NCI-H2029 treated with DMSO at 0.1 percent for 48 hours (cell line): ENCODE measurements around the gene DNHD1.
A peak's percentile ranks its signal among the peaks of the same experiment; 100 is the strongest.

Experiments
- DNase-seq: peaks from one replicate; lab custom pipeline; 2025; lab: John Stamatoyannopoulos, UW

DNHD1 gene

GRCh38 chr11:6497069-6497839 is at the start of gene DNHD1:
Gene DNHD1, plus strand, starts transcription at chr11:6497280. Its CDS starts 936 bp downstream, at chr11:6498216.
- DNase-seq: no peak

DNA sequence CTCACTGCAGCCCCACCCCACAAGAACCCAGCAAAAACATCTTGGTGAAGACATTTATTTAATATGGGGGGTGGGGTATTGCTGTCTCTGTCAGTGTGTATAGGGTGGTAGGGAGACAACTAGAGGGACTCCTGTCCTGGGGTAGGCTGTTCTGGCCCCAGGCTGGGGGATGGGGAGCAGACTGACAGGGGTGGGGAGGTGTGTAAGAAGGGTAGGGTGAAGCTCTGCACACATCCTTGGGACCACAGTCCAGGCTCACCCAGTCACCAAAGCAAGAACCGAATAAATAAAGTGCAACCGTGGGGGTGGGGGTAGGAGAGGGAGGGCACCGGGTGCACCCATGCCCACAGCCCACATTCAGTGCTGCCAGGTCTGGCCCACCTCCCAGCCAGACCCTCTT is 48.5 kb upstream of the DNHD1 start:
- DNase-seq: no peak

DNA sequence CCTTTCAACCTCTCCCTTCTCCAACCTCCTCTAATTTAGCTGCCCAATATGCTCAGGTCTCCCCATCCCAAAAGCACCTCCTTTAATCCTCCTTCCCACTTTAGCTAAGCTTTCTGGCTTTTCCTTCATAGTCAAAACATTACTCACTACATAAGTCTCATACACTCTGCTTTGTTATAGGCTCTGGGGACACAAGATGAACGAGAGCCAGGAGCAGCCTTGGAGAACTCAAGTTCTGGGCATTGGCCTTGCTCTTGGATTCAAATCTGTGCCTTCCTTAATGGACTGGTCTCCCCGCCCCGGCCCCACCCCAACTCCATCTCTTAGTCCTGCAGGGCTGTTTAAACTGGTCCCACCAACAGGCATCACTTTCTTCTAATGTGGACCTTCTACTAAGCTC is 44.9 kb upstream of the DNHD1 start:
- DNase-seq: no peak

GRCh38 chr11:6453152-6453551 is 43.9 kb upstream of the DNHD1 start:
- no peak for DNase-seq

DNA sequence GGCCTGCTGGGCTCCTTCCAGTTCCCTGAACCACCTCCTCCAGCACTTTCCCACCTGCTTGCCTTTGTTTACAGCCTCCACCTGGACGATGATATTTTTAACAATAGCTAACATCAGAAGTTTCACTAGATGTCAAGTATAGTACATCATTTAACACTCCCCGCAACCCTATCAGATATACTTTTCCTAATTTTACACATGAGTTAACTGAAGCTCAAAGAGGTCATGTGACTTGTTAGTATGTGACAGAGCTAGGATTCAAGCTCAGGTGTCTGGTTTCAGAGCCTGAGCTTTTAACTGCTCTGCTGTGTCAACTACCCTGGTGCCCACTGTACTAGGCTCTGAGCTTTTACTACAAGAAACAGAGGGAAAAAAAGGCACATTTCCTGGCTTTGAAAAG is 42.0 kb upstream of the DNHD1 start:
- peak; percentile 44 for DNase-seq

GRCh38 chr11:6456361-6457073 is 40.6 kb upstream of the DNHD1 start:
- no peak for DNase-seq

GRCh38 chr11:6457581-6458320 is 39.3 kb upstream of the DNHD1 start:
- DNase-seq: no peak

GRCh38 chr11:6458352-6459098 is 38.6 kb upstream of the DNHD1 start:
- no peak for DNase-seq

DNA sequence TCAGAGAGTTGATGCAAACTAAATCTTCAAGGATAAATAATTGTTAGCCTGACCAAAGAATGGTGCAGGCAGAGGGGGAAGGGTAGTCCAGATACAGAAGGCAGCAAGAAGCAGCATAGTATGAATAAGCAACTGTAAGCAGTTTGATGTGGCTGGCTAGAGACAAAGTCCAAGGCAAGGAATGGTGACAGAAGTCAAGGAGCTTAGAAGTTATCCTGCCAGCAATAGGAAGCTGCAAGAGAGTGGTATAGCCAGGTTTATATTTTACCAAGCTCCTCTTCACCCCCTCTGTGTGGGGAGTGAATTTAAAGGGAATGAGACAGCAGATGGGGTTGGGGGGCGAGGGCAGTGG is 38.0 kb upstream of the DNHD1 start:
- DNase-seq: no peak

DNA sequence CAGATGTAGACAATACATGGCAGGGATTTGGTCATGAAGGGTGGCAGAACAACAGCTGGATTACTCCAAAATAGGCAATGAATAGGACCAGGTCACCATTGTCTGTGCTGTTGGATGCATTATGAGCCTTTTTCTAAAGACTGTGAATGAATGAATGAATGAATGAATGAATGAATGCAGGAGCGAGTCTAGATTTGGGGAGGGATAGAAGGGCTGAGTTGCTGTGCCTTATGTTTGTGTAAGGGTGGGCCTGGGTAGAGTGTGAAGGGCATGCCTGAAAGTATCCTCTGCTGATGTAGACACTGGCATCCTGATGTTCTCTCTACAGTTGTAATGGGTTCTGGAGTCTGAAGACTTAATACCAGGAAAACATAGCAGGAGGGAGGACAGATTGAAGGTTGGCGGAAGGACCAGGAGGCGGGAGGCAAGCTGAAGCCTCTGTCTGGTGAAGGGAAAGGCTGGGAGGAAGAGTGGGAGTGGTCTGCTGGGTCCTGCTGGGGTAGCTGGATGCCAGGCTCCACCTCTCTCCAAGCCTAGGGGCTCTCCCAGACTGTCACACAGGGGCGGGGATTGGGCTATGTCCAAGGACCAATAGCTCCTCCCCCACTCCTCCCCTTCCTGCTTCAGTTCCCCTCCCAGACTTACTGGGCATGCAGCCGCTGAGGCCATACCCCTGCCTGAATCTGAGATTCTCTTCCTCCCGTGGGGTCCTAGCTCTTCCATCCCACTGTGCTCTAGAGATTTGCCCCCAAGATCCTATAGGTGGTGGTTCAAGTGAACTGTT is 28.2 kb upstream of the DNHD1 start:
- DNase-seq: peak; percentile 90

- DNase-seq: no peak
Observed at GRCh38 chr11:6469599-6469998, 27.5 kb upstream of the DNHD1 start.

- no peak for DNase-seq
Observed at GRCh38 chr11:6472934-6473333, 24.1 kb upstream of the DNHD1 start.

DNA sequence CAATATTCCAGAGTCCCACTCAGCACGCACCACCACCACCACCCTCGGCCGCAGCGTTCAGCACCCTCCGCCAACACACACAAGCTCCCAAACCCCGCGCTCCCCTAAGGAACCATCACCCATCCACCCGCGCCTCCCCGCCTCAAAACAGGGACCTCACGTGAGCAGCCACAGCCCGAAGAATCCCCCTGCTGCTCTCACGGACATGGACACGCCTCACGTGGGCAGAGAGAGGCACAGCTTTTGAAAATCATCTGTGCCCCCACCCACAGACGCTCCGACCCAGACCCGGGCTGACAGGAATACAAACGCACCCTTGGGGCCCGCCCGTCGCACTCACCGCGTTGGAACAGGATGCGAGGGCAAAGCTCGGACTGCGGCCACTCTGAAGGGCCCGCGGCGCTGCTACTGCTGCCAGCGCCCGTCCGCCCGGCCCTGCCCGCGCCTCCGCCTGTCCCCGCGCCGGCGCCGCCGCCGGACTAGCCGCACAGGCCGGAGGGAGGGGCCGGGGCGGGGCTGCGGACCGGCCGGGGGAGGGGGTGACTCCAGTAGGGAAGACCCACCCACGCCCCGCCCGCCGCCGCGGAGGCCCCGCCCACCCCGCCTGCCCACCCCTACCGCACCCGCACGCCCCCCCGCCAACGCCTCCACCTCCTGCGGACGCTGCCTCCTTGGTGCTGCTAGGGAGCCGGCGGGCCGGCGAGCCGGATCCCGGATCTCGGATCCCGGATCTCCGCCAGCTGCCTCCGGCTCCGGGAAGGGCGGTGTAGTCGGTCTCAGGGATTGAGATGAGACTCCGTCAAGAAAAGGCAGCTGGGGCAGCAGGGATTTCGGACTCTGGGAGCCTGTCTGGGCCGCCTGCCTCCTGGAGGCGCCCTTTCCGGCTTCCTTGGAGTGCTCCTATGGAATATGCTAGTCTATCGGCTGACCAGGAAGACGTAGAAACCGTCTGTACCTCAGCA is 23.3 kb upstream of the DNHD1 start, which contains the start of gene TRIM3:
TSS of gene TRIM3 (minus strand) at position 491 of the 962 bp plus-strand sequence. CDS start 8,246 bp downstream, outside the sequence.
- peak; percentile 68 for DNase-seq

DNA sequence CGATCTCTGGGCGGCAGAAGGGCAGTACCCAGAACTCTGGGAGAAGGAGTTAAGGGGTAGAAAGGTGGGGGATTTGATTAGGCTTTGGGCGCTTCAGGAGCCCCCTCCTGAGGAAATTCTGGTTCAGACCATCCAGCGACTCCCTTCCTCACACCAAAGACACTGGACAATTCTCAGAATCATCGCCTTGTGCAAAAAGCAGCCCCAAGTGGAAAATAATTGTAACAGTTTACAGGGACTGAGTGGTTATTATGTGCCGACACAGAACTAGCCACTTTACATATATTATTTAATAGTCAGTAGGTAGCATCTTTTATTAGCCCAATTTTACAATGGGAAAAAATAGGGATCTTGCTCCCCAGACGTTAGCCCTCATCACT is 22.7 kb upstream of the DNHD1 start:
- DNase-seq: no peak

DNA sequence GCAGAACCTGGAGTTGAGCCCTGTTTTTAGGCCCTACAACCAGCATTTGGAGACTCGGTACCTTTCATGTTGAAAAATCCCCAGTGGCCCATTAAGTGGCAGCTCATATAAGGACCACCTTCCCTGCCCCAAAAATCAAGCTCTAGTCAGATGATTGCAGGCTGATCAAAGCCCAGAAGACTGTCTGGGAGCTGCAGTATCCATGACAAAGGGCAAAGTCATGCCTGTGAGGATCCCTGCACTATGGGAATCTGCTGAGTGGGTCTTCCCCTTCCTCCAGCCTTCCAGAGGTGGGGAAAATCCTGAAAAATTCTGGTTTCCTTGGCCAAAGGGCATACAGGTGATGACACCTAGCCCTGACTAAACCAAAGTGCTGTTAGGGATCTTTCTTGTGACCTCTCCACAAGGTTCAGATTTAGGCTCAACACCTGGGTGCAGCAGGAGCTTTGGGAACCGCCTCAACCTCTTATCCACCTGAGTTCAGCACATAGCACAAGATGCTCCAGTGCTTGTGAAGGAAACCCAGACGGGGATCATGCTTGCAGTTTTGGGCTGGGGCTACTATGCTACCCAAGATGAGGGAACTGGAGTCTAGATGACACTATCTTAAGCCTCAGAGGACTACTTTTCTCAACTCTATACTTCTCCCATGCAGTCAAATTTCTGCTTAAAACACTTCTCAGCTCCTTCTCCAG is 22.1 kb upstream of the DNHD1 start:
- DNase-seq: no peak

DNA sequence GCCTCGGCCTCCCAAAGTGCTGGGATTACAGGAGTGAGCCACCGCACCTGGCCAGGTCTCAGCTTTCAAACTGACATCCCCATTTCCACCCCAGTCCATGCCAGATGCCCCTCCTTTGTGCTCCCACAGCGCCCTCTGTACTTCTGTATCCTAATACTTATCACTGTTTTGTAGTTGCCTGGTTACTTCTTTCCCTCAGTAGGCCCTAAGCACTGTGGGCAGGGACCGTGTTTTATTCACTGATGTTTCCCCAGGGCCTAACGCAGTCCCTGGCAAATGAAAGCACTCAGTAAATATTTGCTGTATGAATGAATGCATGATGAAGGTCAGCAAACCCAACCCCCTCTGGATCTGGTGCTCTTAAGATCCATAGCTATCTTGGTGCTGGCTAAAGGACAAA is 21.1 kb upstream of the DNHD1 start:
- DNase-seq: peak; percentile 96

- no peak for DNase-seq
Observed at GRCh38 chr11:6476571-6476970, 20.5 kb upstream of the DNHD1 start.

DNA sequence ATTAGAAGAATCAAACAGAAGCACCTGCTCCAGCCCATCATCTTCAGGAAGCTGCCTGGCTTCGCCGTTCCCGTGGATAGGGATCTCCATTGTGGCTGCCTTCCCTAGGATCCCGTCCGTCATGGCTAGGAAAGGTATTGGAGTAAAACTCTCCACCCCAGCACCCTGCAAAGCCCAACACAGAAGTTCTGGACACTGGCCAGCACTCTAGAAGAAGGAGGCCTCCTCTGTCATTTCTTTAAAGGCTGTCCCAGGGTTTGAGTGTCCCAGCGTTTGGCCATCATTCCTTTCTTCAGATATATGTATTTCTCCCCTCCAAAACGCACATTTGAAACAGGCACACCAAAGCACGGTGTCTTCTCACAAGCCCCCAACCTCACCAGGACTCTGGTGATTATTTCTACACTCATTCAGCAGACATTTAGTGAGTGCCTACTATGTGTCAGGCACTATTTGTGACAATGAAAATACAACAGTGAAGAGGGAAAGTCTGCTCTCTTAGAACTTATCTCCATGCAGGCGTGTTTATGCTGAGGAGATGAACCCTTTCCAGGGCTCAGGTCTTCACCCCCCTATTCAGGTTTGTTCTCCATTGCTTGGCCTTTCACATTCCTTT is 16.7 kb upstream of the DNHD1 start:
- no peak for DNase-seq
